ENCODE data around the gene PRICKLE2. TPM values are rescaled to one million over a fixed set of nuclear protein-coding genes. Genes with fewer than 3 reads are reported as not detected.

Gene PRICKLE2
- total RNA-seq, 1 experiment from 2014 or later, result 3.2 TPM

GRCh38 chr3:64131725-64132469, 93.4 kb downstream of the PRICKLE2 start:
- Histone ChIP-seq H2AFZ (ENCODE audit: low read length) (no peak overlapping the region), H2AK5ac (ENCODE audit: insufficient read length, low read length) (no peak overlapping the region), H3K4me1 (ENCODE audit: insufficient read depth, low read length) (no peaks in the 10 kb centered on the region), H2BK5ac (ENCODE audit: insufficient read length, low read length) (no peak overlapping the region), H2BK12ac (ENCODE audit: insufficient read length, low read depth, low read length) (no peak overlapping the region), H4K5ac (ENCODE audit: insufficient read length, low read depth, low read length) (no peak overlapping the region), H3K23me2 (ENCODE audit: insufficient read length, low read depth, low read length, poor library complexity, severe bottlenecking) (no peaks in the 10 kb centered on the region), H4K20me1 (ENCODE audit: control insufficient read depth, insufficient read depth, insufficient read length) (no peaks in the 10 kb centered on the region), H3K56ac (ENCODE audit: insufficient read length, low read depth, low read length) (no peak overlapping the region), H3K9ac (ENCODE audit: extremely low read depth, insufficient read length, low read length) (no peak overlapping the region), H3K18ac (ENCODE audit: insufficient read length, low read depth, low read length) (no peak overlapping the region), H2BK120ac (ENCODE audit: low read depth, low read length, poor library complexity, severe bottlenecking) (no peak overlapping the region), H2BK20ac (ENCODE audit: low read depth, low read length, poor library complexity, severe bottlenecking) (no peak overlapping the region), H3K79me1 (ENCODE audit: insufficient read depth, low read depth, low read length, poor library complexity, severe bottlenecking) (no peaks in the 10 kb centered on the region), H4K91ac (ENCODE audit: insufficient read length, low read depth, low read length) (no peak overlapping the region), H3T11ph (ENCODE audit: low read length) (no peak overlapping the region), H3K14ac (ENCODE audit: insufficient read depth, low read length) (no peak overlapping the region), H3K27ac (ENCODE audit: insufficient read length, low read depth, low read length) (no peak overlapping the region), H3K27me3 (ENCODE audit: insufficient read depth, low read length) (no peaks in the 10 kb centered on the region), H3K4me2 (ENCODE audit: insufficient read depth, insufficient read length, low read length) (no peak overlapping the region), H3K23ac (ENCODE audit: insufficient read length, low read depth, low read length) (no peak overlapping the region), H3K79me2 (ENCODE audit: insufficient read depth, low read length) (no peaks in the 10 kb centered on the region), H3K4ac (ENCODE audit: low read depth, low read length) (no peak overlapping the region), H4K8ac (replicated peaks; ENCODE audit: insufficient read length, low read depth, low read length) (no peak overlapping the region), H3K9me3 (ENCODE audit: control insufficient read depth, low read depth, low read length) (no peaks in the 10 kb centered on the region), H2BK15ac (ENCODE audit: low read depth, low read length) (no peak overlapping the region)
- Mint-ChIP-seq H3K4me1 (peaks cover 24 to 26% of the 10 kb centered on the region in 2 experiments), H3K27me3 (ENCODE audit: low read depth) (no peaks in the 10 kb centered on the region), H3K4me3 (no peak overlapping the region), H3K9me3 (no peaks in the 10 kb centered on the region), H3K36me3 (ENCODE audit: insufficient read depth in 1 of 3, low read depth in 3 of 3) (no peaks in the 10 kb centered on the region), H3K27ac (no peak overlapping the region; a peak in 1 of 7 replicates)
- DNase-seq, result no peak
- WGBS (ENCODE audit: extremely low coverage, insufficient read length, low lambda C conversion rate), result no CpG with 5 or more reads among the region's 2 CpGs
- TF ChIP-seq CTCF (conservative IDR thresholded peaks at IDR 0.05), result no peak
